Tibial nerve (tissue), 4 donors: ENCODE results near the gene AKT3. TPM values are rescaled to one million over a fixed set of nuclear protein-coding genes. Genes with fewer than 3 reads are reported as not detected.

Source experiments
- DNase-seq, 2 donors: peaks; one replicate each; pipeline ENCODE4 v3.0.0-alpha.2; 2019; ENCODE audit warnings: low spot score in 2 of 2
- H3K27ac ChIP-seq, 4 donors: fragments of 200-600 bp; sonication (generic) in 3 of 4; one replicate each; pipeline ENCODE4 v1.5.1; 2017 to 2019; ENCODE audit warnings: mild to moderate bottlenecking in 1 of 4
- H3K27me3 ChIP-seq, 2 donors: fragments of 200-600 bp; sonication (generic) in 1 of 2; one replicate each; pipeline versions ENCODE4 v1.5.1 to v1.6.0; 2017 to 2019
- H3K36me3 ChIP-seq, 3 donors: fragments of 200-600 bp; sonication (generic); one replicate each; pipeline ENCODE4 v1.5.1; 2018 to 2019
- H3K4me1 ChIP-seq, 4 donors: fragments of 200-600 bp; sonication (generic) in 3 of 4; one replicate each; pipeline ENCODE4 v1.5.1; 2017 to 2019
- H3K4me3 ChIP-seq, 4 donors: fragments of 200-600 bp; sonication (generic) in 3 of 4; one replicate each; pipeline ENCODE4 v1.5.1; 2017 to 2019; ENCODE audit warnings: mild to moderate bottlenecking in 1 of 4, moderate library complexity in 1 of 4
- H3K9me3 ChIP-seq, 4 donors: fragments of 200-600 bp; sonication (generic) in 3 of 4; one replicate each; pipeline ENCODE4 v1.5.1; 2017 to 2019
- EP300 ChIP-seq, 2 donors: sonication (generic); formaldehyde crosslinking; IDR thresholded peaks; one replicate each; pipeline ENCODE4 v1.6.1; 2017; ENCODE audit warnings: antibody characterized with exemption in 2 of 2, mild to moderate bottlenecking in 1 of 2
- POLR2A ChIP-seq, 2 donors: fragments of 450-650 bp; IDR thresholded peaks; one replicate each; pipeline ENCODE4 v1.6.1; 2017; ENCODE audit warnings: antibody characterized with exemption in 2 of 2, mild to moderate bottlenecking in 2 of 2, moderate library complexity in 2 of 2
- WGBS, 2 donors: methylation state at CpG; one replicate each; pipeline ENCODE4 v1.1.5; 2018; 5-methylcytosine and 5-hydroxymethylcytosine counted together
- total RNA-seq, 4 donors: library from RNA; depleted of rRNA; stranded (reverse); fragments of >200 nt; gene quantifications; one replicate each; pipeline ENCODE4 v1.1.0, GENCODE V29; 2016
- TF ChIP-seq, protein P1 (sequence below), 5 experiments: fragments of 200-600 bp in 3 of 5; fragments of 450-650 bp in 2 of 5; sonication (generic) in 3 of 5; IDR thresholded peaks; one replicate each; pipeline ENCODE4 v1.5.1; 2016 to 2019; ENCODE audit warnings: antibody characterized with exemption in 5 of 5, mild to moderate bottlenecking in 3 of 5, moderate library complexity in 2 of 5

Gene AKT3
- total RNA-seq, 4 donors from 2014 or later = 58.8 to 76.0 (median 69.2) TPM

DNA sequence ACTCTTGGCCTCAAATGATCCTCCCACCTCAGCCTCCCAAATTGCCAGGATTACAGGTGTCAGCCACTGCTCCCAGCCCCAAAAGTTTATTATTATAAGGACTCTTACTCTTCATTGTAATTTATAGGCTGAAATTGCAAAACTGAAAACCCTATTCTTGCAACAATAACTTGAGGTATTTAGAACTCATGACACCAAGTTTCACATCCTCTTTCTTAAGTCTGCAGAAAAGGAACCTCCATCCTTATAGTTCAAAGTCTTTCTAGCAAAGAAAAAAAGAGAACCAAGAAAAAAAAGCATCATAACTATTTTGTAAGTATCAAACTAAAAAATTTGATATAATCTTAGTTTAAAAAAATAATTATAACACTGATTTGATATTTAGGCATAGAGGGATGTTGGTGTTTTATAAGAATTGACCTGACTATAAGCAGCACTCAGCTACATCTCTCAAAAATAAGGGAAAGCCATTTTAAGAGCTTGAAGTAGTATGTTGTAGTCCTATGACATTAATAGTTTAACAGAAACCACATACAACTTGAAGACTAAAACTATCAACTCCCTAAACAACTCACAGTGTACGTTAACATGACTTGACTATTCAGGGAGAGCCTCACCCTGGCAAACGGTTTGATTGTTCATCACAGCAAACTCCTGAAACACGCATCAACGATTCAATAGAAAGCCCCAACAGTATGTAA, 122.4 kb downstream of the AKT3 start:
- Histone ChIP-seq H3K36me3 (peaks cover 0 to 7% (median 0%) of the 10 kb centered on the region in 3 donors), H3K27ac (peak overlapping the region in 3 of 4 donors; percentile 18 to 46 (median 46)), H3K27me3 (no peaks in the 10 kb centered on the region), H3K9me3 (no peaks in the 10 kb centered on the region), H3K4me3 (no peak overlapping the region), H3K4me1 (peaks cover 0 to 66% (median 13%) of the 10 kb centered on the region in 4 donors)
- no peak for DNase-seq
- WGBS, 2 donors = 71 to 73% methylated on average over 4 of the region's 4 CpGs
- TF ChIP-seq EP300 (IDR thresholded peaks at IDR 0.05) = peak in 1 of 2 donors; percentile 16
- TF ChIP-seq, protein P1, sequence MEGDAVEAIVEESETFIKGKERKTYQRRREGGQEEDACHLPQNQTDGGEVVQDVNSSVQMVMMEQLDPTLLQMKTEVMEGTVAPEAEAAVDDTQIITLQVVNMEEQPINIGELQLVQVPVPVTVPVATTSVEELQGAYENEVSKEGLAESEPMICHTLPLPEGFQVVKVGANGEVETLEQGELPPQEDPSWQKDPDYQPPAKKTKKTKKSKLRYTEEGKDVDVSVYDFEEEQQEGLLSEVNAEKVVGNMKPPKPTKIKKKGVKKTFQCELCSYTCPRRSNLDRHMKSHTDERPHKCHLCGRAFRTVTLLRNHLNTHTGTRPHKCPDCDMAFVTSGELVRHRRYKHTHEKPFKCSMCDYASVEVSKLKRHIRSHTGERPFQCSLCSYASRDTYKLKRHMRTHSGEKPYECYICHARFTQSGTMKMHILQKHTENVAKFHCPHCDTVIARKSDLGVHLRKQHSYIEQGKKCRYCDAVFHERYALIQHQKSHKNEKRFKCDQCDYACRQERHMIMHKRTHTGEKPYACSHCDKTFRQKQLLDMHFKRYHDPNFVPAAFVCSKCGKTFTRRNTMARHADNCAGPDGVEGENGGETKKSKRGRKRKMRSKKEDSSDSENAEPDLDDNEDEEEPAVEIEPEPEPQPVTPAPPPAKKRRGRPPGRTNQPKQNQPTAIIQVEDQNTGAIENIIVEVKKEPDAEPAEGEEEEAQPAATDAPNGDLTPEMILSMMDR (IDR thresholded peaks at IDR 0.05) = no peak

DNA sequence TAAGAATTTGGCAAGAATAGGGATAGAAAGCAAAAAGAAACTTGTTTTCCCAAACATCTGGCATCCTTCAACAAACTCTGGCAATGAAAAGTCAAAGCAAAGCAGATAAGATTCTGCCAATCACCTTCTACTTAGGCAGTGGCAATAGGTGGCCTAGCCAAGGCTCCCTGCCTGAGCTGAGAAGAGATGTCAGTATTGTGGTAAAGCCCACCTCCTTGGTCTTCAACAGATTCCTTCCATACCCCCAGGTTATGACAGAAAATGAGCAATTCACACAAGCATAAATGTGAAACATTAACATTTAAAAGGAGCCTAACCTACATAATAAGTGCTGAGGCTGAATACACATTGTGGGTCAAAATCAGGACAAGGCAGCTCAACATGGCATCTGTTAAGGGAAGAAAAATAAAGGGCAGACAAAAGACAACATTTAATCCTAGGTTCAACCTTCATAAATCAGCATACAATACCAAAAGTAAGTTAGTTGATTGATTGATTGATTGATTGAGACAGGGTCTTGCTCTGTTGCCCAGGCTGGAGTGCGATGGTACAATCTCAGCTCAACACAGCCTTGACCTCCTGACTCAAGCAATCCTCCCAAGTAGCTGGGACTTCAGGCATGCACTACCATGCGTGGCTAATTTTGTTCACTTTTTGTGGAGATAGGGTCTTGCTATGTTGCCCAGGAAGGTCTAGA, 123.1 kb downstream of the AKT3 start:
- H3K4me1 ChIP-seq = peaks cover 0 to 59% (median 10%) of the 10 kb centered on the region in 4 donors
- no peak for TF ChIP-seq EP300 (IDR thresholded peaks at IDR 0.05)
- H3K27ac ChIP-seq = peak overlapping the region in 2 of 4 donors; percentile 18 to 30
- H3K9me3 ChIP-seq = no peaks in the 10 kb centered on the region
- H3K4me3 ChIP-seq = no peak overlapping the region
- peaks cover 0 to 7% (median 0%) of the 10 kb centered on the region in 3 donors for H3K36me3 ChIP-seq
- no peaks in the 10 kb centered on the region for H3K27me3 ChIP-seq
- no peak for DNase-seq
- 86 to 95% methylated on average over 2 of the region's 2 CpGs for WGBS, 2 donors

DNA sequence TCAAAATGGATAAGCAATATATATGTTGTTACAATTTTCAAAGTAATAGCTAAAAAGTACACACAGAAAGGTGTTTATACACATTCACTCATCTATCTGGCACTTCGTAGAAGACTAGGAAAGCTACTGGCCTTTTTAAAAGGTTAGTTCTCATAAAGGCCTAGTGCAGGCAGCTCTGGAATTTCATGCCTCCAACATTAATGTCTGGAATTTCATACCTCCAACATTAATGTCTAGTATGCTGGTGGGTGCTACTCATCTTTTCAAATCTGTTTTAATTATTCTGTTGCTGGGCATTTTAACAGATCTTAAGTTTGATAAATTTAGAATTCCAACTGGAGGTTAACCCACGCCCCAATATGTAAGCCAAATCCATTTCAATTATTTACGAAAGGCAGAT, 124.2 kb downstream of the AKT3 start:
- no peak for DNase-seq
- TF ChIP-seq, protein P1 (IDR thresholded peaks at IDR 0.05) = no peak
- TF ChIP-seq EP300 (IDR thresholded peaks at IDR 0.05) (no peak), POLR2A (IDR thresholded peaks at IDR 0.05) (no peak)
- no peaks in the 10 kb centered on the region for H3K9me3 ChIP-seq
- H3K36me3 ChIP-seq = peaks cover 0 to 6% (median 0%) of the 10 kb centered on the region in 3 donors
- no peak overlapping the region for H3K4me3 ChIP-seq
- WGBS, 2 donors = 89 to 92% methylated on average over 3 of the region's 3 CpGs
- H3K27me3 ChIP-seq = no peaks in the 10 kb centered on the region
- H3K27ac ChIP-seq = no peak overlapping the region
- H3K4me1 ChIP-seq = peaks cover 0 to 48% (median 7%) of the 10 kb centered on the region in 4 donors

DNA sequence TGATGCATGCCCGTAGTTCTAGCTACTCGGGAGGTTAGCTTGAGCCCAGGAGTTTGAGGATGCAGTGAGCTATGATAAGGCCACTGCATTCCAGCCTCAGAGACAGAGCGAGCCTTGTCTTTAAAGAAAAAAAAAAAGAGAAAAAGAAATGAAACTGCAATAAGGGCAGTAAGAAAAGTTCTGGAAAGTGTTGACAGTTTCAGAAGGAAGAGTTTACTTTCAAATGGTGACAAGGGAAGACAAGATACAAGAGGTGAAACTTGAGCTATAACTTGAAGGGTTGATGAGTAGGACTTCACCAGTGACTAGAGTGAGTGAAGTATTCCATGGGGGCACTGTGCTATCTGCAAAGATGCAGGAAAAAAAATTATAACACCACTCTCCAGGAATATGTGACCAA, 125.0 kb downstream of the AKT3 start:
- DNase-seq = no peak
- H3K4me1 ChIP-seq = peaks cover 0 to 40% (median 5%) of the 10 kb centered on the region in 4 donors
- H3K27ac ChIP-seq = no peak overlapping the region
- no peaks in the 10 kb centered on the region for H3K9me3 ChIP-seq
- TF ChIP-seq POLR2A (IDR thresholded peaks at IDR 0.05) (no peak), EP300 (IDR thresholded peaks at IDR 0.05) (no peak)
- TF ChIP-seq, protein P1 (IDR thresholded peaks at IDR 0.05) = no peak
- no peaks in the 10 kb centered on the region for H3K36me3 ChIP-seq
- no peaks in the 10 kb centered on the region for H3K27me3 ChIP-seq
- H3K4me3 ChIP-seq = no peak overlapping the region
- 45 to 56% methylated on average over 3 of the region's 3 CpGs for WGBS, 2 donors

DNA sequence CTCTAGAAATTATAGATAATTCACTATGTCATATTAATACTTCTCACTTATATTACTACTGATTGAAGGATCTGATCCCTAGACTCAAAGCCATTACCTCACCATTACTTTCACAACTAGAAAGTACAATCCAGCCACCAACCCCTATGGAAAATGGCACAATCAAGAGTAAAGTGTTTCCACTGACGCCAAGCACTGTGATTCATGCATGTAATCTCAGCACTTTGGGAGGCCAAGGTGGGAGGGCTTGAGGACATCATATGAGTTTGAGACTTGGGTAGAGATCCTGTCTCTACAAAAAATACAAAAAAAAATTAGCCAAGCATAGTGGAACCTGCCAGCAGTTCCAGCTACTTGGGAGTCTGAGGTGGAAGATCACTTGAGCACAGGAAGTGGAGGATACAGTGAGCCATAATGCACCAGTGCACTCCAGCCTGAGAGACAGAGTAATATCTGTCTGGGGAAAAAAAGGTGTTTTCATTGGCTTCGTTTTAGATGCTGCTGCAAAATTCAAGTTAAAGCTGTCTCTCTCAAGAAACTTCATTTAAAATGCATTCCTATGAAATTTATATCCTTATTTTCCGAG, 126.5 kb downstream of the AKT3 start:
- H3K27me3 ChIP-seq = no peaks in the 10 kb centered on the region
- no peaks in the 10 kb centered on the region for H3K36me3 ChIP-seq
- peaks cover 0 to 45% (median 5%) of the 10 kb centered on the region in 4 donors for H3K4me1 ChIP-seq
- no peak overlapping the region for H3K4me3 ChIP-seq
- no peak for TF ChIP-seq POLR2A (IDR thresholded peaks at IDR 0.05)
- TF ChIP-seq EP300 (IDR thresholded peaks at IDR 0.05) = no peak
- TF ChIP-seq, protein P1 (IDR thresholded peaks at IDR 0.05) = no peak
- H3K9me3 ChIP-seq = no peaks in the 10 kb centered on the region
- no peak overlapping the region for H3K27ac ChIP-seq
- no peak for DNase-seq
- 57 to 76% methylated on average over 3 of the region's 3 CpGs for WGBS, 2 donors
